ENCODE results near the gene SPTLC1.

SPTLC1 gene

GRCh38 chr9:92115071-92115858, at the start of gene SPTLC1:
Gene SPTLC1, minus strand, starts transcription at chr9:92115413. Its CDS starts 43 bp downstream, at chr9:92115370.
- peak within 1 kb of the TSS; percentile 92 for H3K4me3 ChIP-seq (ENCODE audit: low read depth, low read length)
- no peaks in the 10 kb centered on the region for H3K27me3 ChIP-seq (ENCODE audit: insufficient read depth, low read depth, severe bottlenecking)
- peak within 1 kb of the TSS; percentile 68 for H3K27ac ChIP-seq
- peaks cover 29% of the 10 kb centered on the region for H3K36me3 ChIP-seq
- DNase-seq: peak; percentile 94
- no peaks in the 10 kb centered on the region for H3K9me3 ChIP-seq (ENCODE audit: severe bottlenecking)
- no peak for TF ChIP-seq CTCF (IDR thresholded peaks at IDR 0.05; ENCODE audit: low read depth, low read length)

- Histone ChIP-seq H3K27me3 (ENCODE audit: insufficient read depth, low read depth, severe bottlenecking) (no peaks in the 10 kb centered on the region), H3K27ac (no peak overlapping the region), H3K9me3 (ENCODE audit: severe bottlenecking) (peaks cover 8% of the 10 kb centered on the region), H3K4me3 (ENCODE audit: low read depth, low read length) (no peak overlapping the region), H3K36me3 (no peaks in the 10 kb centered on the region)
- no peak for TF ChIP-seq CTCF (IDR thresholded peaks at IDR 0.05; ENCODE audit: low read depth, low read length)
- DNase-seq: no peak
Observed at GRCh38 chr9:92164975-92165374, 49.8 kb upstream of the SPTLC1 start.

- Histone ChIP-seq H3K36me3 (no peaks in the 10 kb centered on the region), H3K9me3 (ENCODE audit: severe bottlenecking) (peaks cover 8% of the 10 kb centered on the region), H3K27me3 (ENCODE audit: insufficient read depth, low read depth, severe bottlenecking) (no peaks in the 10 kb centered on the region), H3K27ac (no peak overlapping the region), H3K4me3 (ENCODE audit: low read depth, low read length) (no peak overlapping the region)
- DNase-seq: no peak
- no peak for TF ChIP-seq CTCF (IDR thresholded peaks at IDR 0.05; ENCODE audit: low read depth, low read length)
Observed at GRCh38 chr9:92164490-92164889, 49.3 kb upstream of the SPTLC1 start.

- Histone ChIP-seq H3K27me3 (ENCODE audit: insufficient read depth, low read depth, severe bottlenecking) (no peaks in the 10 kb centered on the region), H3K36me3 (no peaks in the 10 kb centered on the region), H3K4me3 (ENCODE audit: low read depth, low read length) (no peak overlapping the region), H3K9me3 (ENCODE audit: severe bottlenecking) (peaks cover 8% of the 10 kb centered on the region), H3K27ac (no peak overlapping the region)
- TF ChIP-seq CTCF (IDR thresholded peaks at IDR 0.05; ENCODE audit: low read depth, low read length): no peak
- no peak for DNase-seq
Observed at GRCh38 chr9:92163276-92163675, 48.1 kb upstream of the SPTLC1 start.

- no peak overlapping the region for H3K27ac ChIP-seq
- no peaks in the 10 kb centered on the region for H3K36me3 ChIP-seq
- no peak overlapping the region for H3K4me3 ChIP-seq (ENCODE audit: low read depth, low read length)
- H3K9me3 ChIP-seq (ENCODE audit: severe bottlenecking): peaks cover 8% of the 10 kb centered on the region
- DNase-seq: no peak
- no peak for TF ChIP-seq CTCF (IDR thresholded peaks at IDR 0.05; ENCODE audit: low read depth, low read length)
- no peaks in the 10 kb centered on the region for H3K27me3 ChIP-seq (ENCODE audit: insufficient read depth, low read depth, severe bottlenecking)
Observed at GRCh38 chr9:92160786-92161185, 45.6 kb upstream of the SPTLC1 start.

- no peaks in the 10 kb centered on the region for H3K9me3 ChIP-seq (ENCODE audit: severe bottlenecking)
- H3K27ac ChIP-seq: no peak overlapping the region
- no peaks in the 10 kb centered on the region for H3K27me3 ChIP-seq (ENCODE audit: insufficient read depth, low read depth, severe bottlenecking)
- H3K36me3 ChIP-seq: no peaks in the 10 kb centered on the region
- no peak overlapping the region for H3K4me3 ChIP-seq (ENCODE audit: low read depth, low read length)
- TF ChIP-seq CTCF (IDR thresholded peaks at IDR 0.05; ENCODE audit: low read depth, low read length): no peak
- no peak for DNase-seq
Observed at GRCh38 chr9:92159058-92159457, 43.8 kb upstream of the SPTLC1 start.
